GM18951 (cell line): ENCODE data around the gene VTCN1.
"Not testable (repeated sequence)": the region's sequence is repeated elsewhere in the genome, so short reads cannot be mapped to it uniquely, and the experiment has no call there.

Experiments
- POLR2A ChIP-seq: IDR thresholded peaks from 4 replicates; pipeline ENCODE4 v1.6.1; 2011; ENCODE audit warnings: mild to moderate bottlenecking; ENCODE audit not compliant: insufficient read length, insufficient read depth; ENCODE audit errors: extremely low read depth
- in situ Hi-C: fragments of 300-500 bp; cut with MboI; formaldehyde crosslinking; loops from one replicate; pipeline ENCODE4 v1.12.0; 2022; ENCODE audit warnings: low sequenced_read_pairs, mixed read lengths, inconsistent platforms; ENCODE audit not compliant: unreplicated experiment

The VTCN1 gene

DNA sequence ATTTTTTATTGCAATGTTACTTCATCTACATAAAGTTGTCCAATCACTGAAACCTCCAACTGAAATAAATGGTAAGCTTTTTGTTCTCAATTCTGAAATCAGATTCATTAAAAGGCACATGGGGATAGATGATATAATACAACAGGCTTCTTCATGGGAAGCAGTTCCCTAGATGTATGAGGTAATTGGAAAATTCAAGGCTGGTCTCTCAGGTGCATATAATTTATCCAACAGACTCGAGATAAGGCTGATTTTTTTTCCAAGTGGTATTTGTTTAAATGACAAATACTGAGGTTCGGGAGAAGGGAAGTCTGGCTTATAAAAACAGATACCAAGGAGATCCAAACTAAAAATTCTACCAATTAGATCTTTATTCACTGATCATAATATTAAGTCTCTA lies 103.4 kb downstream of the VTCN1 start:
- in situ Hi-C loops = no loop called here
- no peak for TF ChIP-seq POLR2A

DNA sequence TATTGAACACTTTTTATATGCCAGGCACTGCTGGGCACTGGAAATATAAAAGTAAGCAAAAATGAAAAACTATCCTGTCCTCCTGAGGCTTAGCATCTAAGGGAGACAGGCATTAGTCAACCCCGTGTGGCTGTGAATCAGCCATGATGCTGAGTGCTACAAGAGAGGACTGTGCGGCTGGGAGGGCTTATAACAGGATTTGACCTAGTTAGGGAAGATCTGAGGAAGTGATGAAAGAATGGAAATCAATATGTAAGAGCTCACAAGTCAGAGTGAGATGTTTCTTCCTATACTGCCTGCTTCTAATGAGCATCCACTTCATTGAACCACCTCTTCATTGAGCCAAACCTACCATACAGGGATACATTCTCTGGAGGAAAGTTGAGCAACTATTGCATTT lies 104.2 kb downstream of the VTCN1 start:
- in situ Hi-C loops = no loop called here
- no peak for TF ChIP-seq POLR2A

DNA sequence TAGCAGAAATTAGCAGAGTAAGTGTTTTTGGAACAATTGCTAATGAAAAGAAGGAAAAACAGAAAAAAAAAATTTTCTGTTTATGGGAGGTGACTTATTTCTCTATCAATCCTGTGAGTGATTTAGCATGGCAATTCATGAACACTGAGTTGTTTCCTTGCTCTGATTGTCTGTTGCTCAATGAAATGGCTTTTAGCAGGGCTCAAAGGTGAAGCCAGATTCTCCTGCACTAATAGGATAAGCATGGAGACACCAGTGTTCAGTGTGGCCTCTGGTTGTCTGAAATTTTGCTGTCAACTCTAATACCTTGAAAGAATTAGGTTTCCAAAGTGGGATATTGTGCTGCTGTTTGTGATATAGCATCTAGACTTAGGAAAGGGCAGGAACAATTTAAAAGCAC lies 105.0 kb downstream of the VTCN1 start:
- in situ Hi-C loops = no loop called here
- no peak for TF ChIP-seq POLR2A

DNA sequence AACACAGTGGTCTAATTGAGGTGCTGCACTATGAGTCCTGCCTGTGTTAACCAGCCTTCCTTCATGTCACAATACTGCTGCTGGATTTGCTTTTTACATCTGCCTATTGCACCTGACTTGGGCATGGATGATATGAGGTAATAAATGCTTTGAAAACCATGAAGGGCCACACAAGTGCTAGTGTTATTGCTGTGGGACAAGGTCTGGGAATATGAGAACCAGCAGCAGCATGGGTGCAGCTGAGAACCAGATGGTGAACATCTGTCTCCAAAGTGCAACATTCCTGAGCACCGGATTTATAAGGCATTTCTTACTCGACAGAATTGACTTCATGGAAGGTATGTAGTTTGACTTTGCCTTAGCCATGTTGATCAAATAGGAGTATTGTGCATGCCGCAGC lies 105.7 kb downstream of the VTCN1 start:
- in situ Hi-C loops = no loop called here

DNA sequence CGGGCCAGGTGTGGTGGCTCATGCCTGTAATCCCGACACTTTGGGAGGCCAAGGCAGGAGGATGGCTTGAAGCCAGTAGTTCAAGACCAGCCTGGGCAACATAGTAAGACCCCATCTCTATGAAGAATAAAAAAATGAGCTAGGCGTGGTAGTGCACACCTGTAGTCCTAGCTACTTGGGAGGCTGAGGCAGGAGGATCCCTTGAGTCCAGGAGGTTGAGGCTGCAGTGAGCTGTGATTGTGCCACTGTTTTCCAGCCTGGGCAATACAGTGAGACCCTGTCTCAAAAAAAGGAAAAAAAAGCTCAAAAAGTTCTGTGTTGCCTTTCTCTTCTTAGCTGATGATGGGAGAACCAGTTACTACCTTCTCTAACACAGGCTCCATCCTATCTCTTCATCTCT lies 108.9 kb downstream of the VTCN1 start:
- in situ Hi-C loops = not testable (repeated sequence)

More for the DNA sequence above, 105.7 kb downstream of the VTCN1 start:
- no peak for TF ChIP-seq POLR2A

DNA sequence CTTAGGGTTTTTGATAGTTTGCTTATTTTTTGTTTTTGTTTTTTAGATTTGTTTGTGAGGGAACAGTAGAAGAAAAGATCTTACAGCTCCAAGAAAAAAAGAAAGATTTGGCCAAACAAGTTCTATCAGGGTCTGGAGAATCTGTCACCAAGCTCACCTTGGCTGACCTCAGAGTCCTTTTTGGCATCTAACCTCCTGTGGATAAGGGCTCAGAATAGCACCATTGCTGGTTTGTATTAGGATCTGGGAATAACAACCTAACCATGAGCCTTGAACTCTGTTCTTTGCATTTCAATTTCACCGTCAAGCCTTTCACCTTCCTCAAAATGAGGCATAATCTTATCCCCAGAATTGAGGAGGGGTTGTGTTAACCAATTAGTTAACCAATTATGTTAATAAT lies 109.4 kb downstream of the VTCN1 start:
- TF ChIP-seq POLR2A = no peak

DNA sequence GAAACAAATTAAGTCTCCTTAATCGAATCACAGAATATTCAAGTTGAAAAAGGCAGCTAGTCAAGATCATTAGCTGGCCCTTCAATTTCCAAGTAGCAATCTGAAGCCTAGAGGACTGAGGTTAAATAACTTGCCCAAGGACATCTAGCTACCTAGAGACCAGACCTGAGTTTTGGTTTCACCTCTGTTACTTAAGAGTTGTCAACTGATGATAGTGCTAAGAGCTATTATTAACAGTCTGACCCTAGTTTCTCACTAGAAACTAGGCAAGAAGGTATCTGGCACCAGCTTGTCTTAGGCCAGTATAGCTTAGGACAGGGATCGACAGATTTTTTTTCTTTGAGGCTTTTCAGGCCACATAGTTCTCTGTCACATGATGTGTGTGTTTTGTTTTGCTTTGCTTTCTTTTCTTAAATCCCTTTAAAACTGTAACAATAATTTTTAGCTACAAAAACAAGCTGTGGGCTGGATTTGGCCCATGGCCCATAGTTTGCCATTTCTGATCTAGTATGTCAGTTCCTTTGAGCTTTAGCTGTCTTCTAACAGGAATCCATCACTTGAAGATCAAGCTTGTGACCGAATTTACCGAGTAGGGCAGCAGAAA lies 112.3 kb downstream of the VTCN1 start:
- in situ Hi-C loops = no loop called here

More for the DNA sequence above, 109.4 kb downstream of the VTCN1 start:
- in situ Hi-C loops = no loop called here

DNA sequence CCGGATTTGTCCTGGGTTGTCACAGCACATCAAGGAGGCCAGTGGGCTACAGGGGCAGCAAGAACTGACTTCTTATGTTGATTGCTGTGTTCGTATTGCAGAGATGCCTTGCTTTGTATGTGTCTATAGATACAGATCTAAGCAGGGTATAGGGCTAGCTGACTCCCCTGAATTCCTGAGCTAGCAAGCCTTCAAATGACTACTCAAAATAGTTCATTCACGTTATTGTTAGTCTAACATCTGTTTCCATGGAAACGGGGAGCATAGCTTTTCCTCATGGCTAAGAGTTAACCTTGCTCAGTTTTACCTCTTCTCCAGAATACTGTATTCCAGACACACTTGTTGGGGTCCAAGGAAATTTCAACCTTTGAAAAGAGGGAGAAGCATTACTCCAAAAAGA lies 113.3 kb downstream of the VTCN1 start:
- in situ Hi-C loops = no loop called here
- no peak for TF ChIP-seq POLR2A

More for the DNA sequence above, 112.3 kb downstream of the VTCN1 start:
- no peak for TF ChIP-seq POLR2A

DNA sequence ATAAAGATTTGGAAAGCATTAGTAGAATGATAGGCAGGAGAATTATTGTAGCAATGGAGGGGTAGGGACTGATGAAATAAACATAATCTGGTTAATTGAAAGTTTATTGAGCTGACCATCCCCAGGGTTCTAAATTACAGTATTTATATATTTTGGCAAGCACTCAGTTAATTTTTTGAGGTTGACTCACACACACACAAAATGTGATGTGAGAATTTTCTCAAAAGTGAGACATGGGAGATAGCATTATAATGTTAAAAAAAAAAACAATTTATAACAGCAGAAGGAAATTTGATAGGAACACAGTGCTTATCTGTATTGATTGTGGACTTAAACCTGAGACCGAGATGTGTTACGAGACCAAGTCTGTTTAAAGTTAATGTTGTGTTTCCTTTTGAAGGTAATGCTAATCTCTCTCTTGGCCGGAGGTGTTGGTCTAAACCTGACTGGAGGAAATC lies 113.7 kb downstream of the VTCN1 start:
- in situ Hi-C loops = no loop called here

DNA sequence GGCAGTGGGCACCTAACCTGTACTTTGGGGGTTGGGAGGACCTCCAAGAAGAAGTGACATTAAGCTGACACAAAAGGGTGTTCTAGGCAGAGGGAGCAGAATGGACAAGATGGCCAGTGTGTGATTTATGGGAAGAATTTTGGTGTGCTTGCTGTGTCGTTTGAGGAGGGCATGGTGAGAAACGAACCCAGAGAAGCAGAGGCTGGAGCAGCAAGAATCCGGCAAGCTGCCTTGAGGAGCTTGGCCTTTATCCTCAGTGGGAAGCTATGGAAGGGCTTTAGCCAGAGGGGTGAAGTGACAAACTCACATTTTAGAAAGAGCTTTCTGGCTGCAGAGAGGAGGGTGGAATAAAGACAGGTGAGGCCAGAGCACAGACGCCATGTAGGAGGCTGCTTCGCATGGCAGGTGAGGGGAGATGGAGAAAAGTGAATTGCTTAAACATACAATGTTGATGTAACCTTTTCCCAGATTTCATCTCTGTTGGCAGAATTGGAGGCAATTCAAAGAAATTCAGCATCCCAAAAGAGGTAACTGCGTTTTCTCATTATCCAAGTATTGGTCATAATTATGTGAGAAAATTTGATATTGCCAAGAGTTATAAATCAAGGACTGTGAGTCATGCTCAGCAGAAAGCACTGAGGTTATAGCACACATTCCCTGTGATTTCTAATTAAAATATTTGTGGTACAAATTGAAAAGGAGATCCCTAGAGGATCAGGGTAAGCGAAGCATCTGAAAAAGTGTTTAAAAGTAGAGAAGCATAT lies 115.7 kb downstream of the VTCN1 start:
- no peak for TF ChIP-seq POLR2A
- in situ Hi-C loops = no loop called here

More for the DNA sequence above, 113.7 kb downstream of the VTCN1 start:
- no peak for TF ChIP-seq POLR2A

DNA sequence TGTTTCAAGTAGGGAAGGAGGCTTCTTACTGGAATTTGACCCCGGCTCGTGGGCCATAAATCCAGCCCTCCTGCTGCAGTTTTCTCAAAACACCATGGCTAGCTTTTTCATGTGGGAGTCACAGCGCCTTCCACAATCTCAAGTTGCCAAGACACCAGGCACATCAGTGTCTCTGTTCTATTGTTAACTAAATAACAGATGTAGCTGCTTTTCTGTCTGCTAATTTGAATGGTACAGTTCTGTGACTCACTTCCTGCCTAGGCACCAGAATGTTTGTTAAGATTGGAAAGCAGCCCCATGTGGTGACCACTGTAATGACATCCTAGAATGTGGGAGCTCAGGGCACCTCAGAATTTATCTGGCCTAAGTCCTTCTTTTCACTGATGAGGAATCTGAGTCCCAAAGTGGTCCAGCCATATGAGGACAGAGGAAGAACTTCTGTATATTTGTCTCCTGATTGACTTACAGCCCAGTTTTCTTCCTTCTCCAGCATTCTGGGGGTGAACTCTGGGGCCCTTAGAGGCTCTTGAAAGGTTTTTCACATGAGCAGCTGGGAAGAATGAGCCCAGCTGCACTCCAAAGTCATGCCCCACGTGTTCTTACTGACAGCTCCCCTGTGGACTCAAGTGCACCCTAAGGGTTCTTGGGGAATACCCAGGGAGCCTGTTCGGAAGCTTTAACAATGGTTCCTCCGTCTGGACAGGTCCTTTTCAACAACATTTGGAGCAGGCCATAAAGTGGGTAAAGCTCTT lies 116.7 kb downstream of the VTCN1 start:
- in situ Hi-C loops = no loop called here
- no peak for TF ChIP-seq POLR2A
